Measurements from ENCODE around the gene SHKBP1. TPM values are rescaled to one million over a fixed set of nuclear protein-coding genes. Genes with fewer than 3 reads are reported as not detected.

SHKBP1 gene
- total and polyA plus RNA-seq, 3 donors from 2014 or later = 35.6 to 56.3 (median 37.2) TPM

DNA sequence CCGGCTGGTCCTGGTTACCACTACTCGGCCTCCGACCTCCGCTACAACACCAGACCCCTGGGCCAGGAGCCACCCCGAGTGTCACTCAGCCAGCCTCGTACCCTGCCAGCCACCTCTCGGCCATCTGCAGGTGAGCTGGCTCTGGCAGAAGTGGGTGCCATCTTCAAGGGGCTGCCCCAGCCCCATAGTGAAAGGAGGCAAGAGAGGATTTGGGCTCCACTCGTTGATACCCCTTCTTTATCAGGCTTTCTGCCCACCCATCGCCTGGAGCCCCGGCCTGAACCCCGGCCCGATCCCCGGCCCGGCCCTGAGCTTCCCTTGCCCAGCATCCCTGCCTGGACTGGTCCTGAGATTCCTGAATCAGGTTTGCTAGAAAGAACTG lies 31.6 kb downstream of the SHKBP1 start:
- Histone ChIP-seq H3K27ac (peak overlapping the region in 1 of 2 donors; percentile 44), H3K27me3 (no peaks in the 10 kb centered on the region), H3K9me3 (no peaks in the 10 kb centered on the region), H3K4me1 (peaks cover 35% of the 10 kb centered on the region), H3K4me3 (no peak overlapping the region), H3K36me3 (ENCODE audit: low read depth, missing control alignments) (no peaks in the 10 kb centered on the region)
- 85 to 93% methylated on average over 10 to 14 of the region's 14 CpGs for WGBS, 2 donors
- intact Hi-C loops (cut with DNase I; ENCODE audit: low total_unique reads) = no loop called here
- no peak for TF ChIP-seq POLR2A (IDR thresholded peaks at IDR 0.05)
- TF ChIP-seq, protein P1, sequence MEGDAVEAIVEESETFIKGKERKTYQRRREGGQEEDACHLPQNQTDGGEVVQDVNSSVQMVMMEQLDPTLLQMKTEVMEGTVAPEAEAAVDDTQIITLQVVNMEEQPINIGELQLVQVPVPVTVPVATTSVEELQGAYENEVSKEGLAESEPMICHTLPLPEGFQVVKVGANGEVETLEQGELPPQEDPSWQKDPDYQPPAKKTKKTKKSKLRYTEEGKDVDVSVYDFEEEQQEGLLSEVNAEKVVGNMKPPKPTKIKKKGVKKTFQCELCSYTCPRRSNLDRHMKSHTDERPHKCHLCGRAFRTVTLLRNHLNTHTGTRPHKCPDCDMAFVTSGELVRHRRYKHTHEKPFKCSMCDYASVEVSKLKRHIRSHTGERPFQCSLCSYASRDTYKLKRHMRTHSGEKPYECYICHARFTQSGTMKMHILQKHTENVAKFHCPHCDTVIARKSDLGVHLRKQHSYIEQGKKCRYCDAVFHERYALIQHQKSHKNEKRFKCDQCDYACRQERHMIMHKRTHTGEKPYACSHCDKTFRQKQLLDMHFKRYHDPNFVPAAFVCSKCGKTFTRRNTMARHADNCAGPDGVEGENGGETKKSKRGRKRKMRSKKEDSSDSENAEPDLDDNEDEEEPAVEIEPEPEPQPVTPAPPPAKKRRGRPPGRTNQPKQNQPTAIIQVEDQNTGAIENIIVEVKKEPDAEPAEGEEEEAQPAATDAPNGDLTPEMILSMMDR (IDR thresholded peaks at IDR 0.05) = no peak
- no peak for DNase-seq

DNA sequence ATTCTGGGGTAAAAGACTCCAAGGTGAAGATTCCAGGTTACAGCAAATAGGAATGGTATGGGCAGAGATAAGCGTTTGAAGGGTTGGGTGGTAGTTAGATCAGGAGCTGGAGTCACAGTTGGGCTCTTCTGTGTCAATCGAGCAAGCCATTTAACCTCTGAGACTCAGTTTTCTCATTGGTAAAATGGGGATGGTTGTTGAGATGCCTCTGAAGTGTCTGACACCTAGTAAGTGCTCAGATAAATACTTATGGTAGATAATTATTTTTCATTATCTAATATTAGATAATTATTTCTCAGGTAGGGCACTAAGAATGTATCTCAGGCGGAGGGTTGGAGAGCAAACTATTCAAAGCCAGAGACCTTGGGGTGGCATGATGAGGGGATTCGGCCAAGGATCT lies 32.3 kb downstream of the SHKBP1 start:
- Histone ChIP-seq H3K4me3 (no peak overlapping the region), H3K27ac (no peak overlapping the region), H3K9me3 (no peaks in the 10 kb centered on the region), H3K27me3 (no peaks in the 10 kb centered on the region), H3K4me1 (peaks cover 41% of the 10 kb centered on the region), H3K36me3 (ENCODE audit: low read depth, missing control alignments) (no peaks in the 10 kb centered on the region)
- intact Hi-C loops (cut with DNase I; ENCODE audit: low total_unique reads) = no loop called here
- TF ChIP-seq POLR2A (IDR thresholded peaks at IDR 0.05) = no peak
- TF ChIP-seq, protein P1 (IDR thresholded peaks at IDR 0.05) = no peak
- WGBS, 2 donors = 64 to 79% methylated on average over 4 of the region's 4 CpGs
- no peak for DNase-seq

DNA sequence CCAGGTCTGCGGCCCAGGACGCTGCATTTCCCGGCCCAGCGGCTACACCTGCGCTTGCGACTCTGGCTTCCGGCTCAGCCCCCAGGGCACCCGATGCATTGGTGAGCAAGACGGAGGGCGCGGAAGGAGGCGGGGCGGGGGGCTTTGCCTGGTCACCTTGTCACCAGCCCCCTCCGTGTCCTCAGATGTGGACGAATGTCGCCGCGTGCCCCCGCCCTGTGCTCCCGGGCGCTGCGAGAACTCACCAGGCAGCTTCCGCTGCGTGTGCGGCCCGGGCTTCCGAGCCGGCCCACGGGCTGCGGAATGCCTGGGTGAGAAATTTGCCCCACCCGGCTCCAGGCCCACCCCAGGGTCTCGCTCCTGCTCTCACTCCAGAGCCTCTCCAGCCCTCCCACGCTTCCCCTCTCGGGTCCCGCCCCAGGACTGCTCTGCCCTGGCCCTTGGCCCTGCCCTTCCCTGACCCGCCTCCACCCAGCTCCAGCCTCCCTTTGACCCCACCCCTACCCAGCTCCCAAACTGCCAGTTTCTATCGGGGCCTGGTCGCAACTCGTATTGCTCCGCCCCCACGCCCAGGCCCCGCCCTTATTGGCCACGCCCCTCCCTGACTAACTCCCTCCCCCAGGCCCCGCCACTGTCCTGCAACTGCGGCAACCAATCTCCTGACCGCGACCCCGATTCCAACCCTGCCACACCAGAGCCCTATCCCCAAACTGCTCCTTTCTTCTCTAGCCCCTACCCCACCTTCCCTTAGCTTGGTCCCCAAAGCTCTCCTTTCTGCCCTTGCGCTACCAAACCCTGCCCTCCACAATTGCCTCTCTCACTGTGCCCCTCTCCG lies 33.1 kb downstream of the SHKBP1 start:
- 37 to 43% methylated on average over 24 to 50 of the region's 50 CpGs for WGBS, 2 donors
- no peaks in the 10 kb centered on the region for H3K36me3 ChIP-seq (ENCODE audit: low read depth, missing control alignments)
- H3K27ac ChIP-seq = peak overlapping the region in 1 of 2 donors; percentile 15
- peak overlapping the region; percentile 5 to 40 for H3K4me3 ChIP-seq
- DNase-seq = peak; percentile 89
- no peaks in the 10 kb centered on the region for H3K27me3 ChIP-seq
- no peaks in the 10 kb centered on the region for H3K9me3 ChIP-seq
- intact Hi-C loops (cut with DNase I; ENCODE audit: low total_unique reads) = no loop called here
- peaks cover 42% of the 10 kb centered on the region for H3K4me1 ChIP-seq
- no peak for TF ChIP-seq POLR2A (IDR thresholded peaks at IDR 0.05)
- TF ChIP-seq, protein P1 (IDR thresholded peaks at IDR 0.05) = no peak

DNA sequence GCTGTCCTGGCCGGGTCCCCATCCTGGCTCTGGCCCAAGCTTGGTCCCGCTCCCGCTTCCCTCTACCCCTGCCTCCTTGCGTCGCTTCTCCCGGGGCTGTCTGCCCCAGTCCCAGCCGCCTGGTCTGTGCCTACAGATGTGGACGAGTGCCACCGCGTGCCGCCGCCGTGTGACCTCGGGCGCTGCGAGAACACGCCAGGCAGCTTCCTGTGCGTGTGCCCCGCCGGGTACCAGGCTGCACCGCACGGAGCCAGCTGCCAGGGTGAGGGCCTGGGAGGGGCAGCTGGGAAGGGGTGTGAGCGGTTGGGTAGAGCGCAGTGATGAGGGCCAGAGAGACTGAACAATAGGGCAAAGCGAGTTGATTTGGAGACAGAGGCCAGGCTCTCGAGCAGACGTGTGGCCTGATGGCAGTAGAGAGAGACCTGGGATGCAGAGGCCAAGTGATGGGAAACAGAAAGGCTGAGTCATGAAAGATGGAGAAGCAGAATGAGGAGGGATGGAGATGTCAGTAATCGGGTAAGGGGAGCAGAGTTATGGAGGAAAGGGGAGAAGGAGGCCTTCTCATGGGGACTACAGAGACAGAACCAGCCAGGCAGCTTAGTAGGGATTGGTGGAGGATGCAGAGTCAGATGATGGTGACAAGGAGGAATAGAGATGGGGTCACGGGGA lies 33.9 kb downstream of the SHKBP1 start:
- TF ChIP-seq, protein P1 (IDR thresholded peaks at IDR 0.05) = no peak
- TF ChIP-seq POLR2A (IDR thresholded peaks at IDR 0.05) = no peak
- H3K4me1 ChIP-seq = peaks cover 35% of the 10 kb centered on the region
- intact Hi-C loops (cut with DNase I; ENCODE audit: low total_unique reads) = no loop called here
- H3K36me3 ChIP-seq (ENCODE audit: low read depth, missing control alignments) = no peaks in the 10 kb centered on the region
- H3K4me3 ChIP-seq = peak overlapping the region in 1 of 2 donors; percentile 40
- H3K27me3 ChIP-seq = no peaks in the 10 kb centered on the region
- H3K9me3 ChIP-seq = no peaks in the 10 kb centered on the region
- H3K27ac ChIP-seq = no peak overlapping the region
- 37 to 51% methylated on average over 29 of the region's 29 CpGs for WGBS, 2 donors
- DNase-seq = peak; percentile 55

Measured in testis (tissue), 3 donors.